K562 (cell line): Measurements from ENCODE around the gene UNC93B1. TPM values are rescaled to one million over a fixed set of nuclear protein-coding genes. Genes with fewer than 3 reads are reported as not detected.

Experiments
- ATAC-seq: fragments of 200-7000 bp; cut with Tn5 transposase; 3 replicates; pipeline ENCODE4 v1.9.1; 2020; ENCODE audit warnings: moderate library complexity
- BruUV-seq: library from RNA; stranded (reverse); fragments of 400-500 nt; replicated peaks from 2 replicates; lab custom pipeline; 2021; lab: Mats Ljungman, UMichigan
- CTCF ChIA-PET: fragments of 300-600 bp; formaldehyde crosslinking; extraction: SDS; loops from one replicate; lab custom pipeline; 2021; ENCODE audit warnings: low intra/inter-chr PET ratio; lab: Yijun Ruan, JAX
- POLR2A ChIA-PET: fragments of 300-600, 350-650 bp; sonication (Branson Sonifier 250); formaldehyde crosslinking; extraction: SDS; loops from one replicate; lab custom pipeline; 2021; ENCODE audit warnings: antibody characterized with exemption, inconsistent platforms; lab: Yijun Ruan, JAX
- DNase-seq, 4 experiments: peaks; one replicate each; pipeline versions ENCODE4 v3.0.0 to v3.0.0-alpha.2; 2011 to 2018; ENCODE audit warnings: low spot score in 3 of 4, mixed read lengths in 3 of 4; ENCODE audit errors: extremely low read depth in 1 of 4
- FAIRE-seq: peaks from 2 replicates; lab custom pipeline; 2011; peaks lifted over from hg19 to GRCh38; lab: Jason Lieb, UNC
- H2AFZ ChIP-seq: 2 replicates; pipeline ENCODE4 v1.6.0; 2011; ENCODE audit warnings: low read depth, low read length, control low read depth, inconsistent platforms
- H3K27ac ChIP-seq: fragments of 200-600 bp; 3 replicates; pipeline ENCODE4 v1.8.0; 2011; ENCODE audit warnings: low read depth, mild to moderate bottlenecking, control low read depth, inconsistent platforms, low read length, moderate library complexity, mixed read lengths; ENCODE audit errors: extremely low read depth
- H3K27me3 ChIP-seq, 2 experiments: fragments of 300-600 bp in 1 of 2; 2 replicates in 1 of 2; 3 replicates in 1 of 2; pipeline versions ENCODE4 v1.6.0 to v1.8.0; 2011; ENCODE audit warnings: inconsistent platforms in 2 of 2, low read length in 2 of 2, mild to moderate bottlenecking in 1 of 2, mixed read lengths in 1 of 2, moderate library complexity in 1 of 2; ENCODE audit not compliant: control insufficient read depth in 2 of 2, insufficient read depth in 2 of 2
- H3K36me3 ChIP-seq: fragments of 300-600 bp; 3 replicates; pipeline ENCODE4 v1.8.0; 2011; ENCODE audit warnings: mild to moderate bottlenecking, low read length, inconsistent platforms; ENCODE audit not compliant: control insufficient read depth, insufficient read depth
- H3K4me1 ChIP-seq, 2 experiments: fragments of 200-600 bp in 1 of 2; replicated peaks in 1 of 2; 2 replicates in 1 of 2; 3 replicates in 1 of 2; pipeline versions ENCODE4 v1.5.1 to v1.8.0; 2011; ENCODE audit warnings: inconsistent platforms in 2 of 2, low read length in 2 of 2, mild to moderate bottlenecking in 1 of 2, mixed read lengths in 1 of 2, moderate library complexity in 1 of 2; ENCODE audit not compliant: control insufficient read depth in 2 of 2, insufficient read depth in 2 of 2
- H3K4me2 ChIP-seq: 2 replicates; pipeline ENCODE4 v1.6.1; 2011; ENCODE audit warnings: low read length, control low read depth, inconsistent platforms, mixed read lengths; ENCODE audit not compliant: insufficient read depth
- H3K4me3 ChIP-seq: fragments of 200-600 bp; sonication (generic), shearing (Covaris generic); 2 replicates; pipeline ENCODE4 v1.5.1; 2016; ENCODE audit warnings: control low read depth, inconsistent platforms
- H3K79me2 ChIP-seq: fragments of 200-600 bp; 3 replicates; pipeline ENCODE4 v1.8.0; 2011; ENCODE audit warnings: low read length, inconsistent platforms; ENCODE audit not compliant: control insufficient read depth, insufficient read depth
- H3K9ac ChIP-seq, 2 experiments: 2 replicates each; pipeline versions ENCODE4 v1.6.0 to v1.6.1; 2011; ENCODE audit warnings: low read depth in 2 of 2, low read length in 2 of 2, control low read depth in 1 of 2, inconsistent platforms in 1 of 2, mild to moderate bottlenecking in 1 of 2, mixed read lengths in 1 of 2; ENCODE audit not compliant: insufficient read depth in 1 of 2
- H3K9me1 ChIP-seq: one replicate; pipeline ENCODE4 v1.6.0; 2011; ENCODE audit warnings: inconsistent platforms, mild to moderate bottlenecking, low read length, moderate library complexity; ENCODE audit not compliant: control insufficient read depth, insufficient read depth
- H3K9me3 ChIP-seq: replicated peaks from 2 replicates; pipeline ENCODE4 v1.5.1; 2011; ENCODE audit warnings: low read depth, low read length, inconsistent platforms; ENCODE audit not compliant: control insufficient read depth, insufficient read depth
- H4K20me1 ChIP-seq: replicated peaks from 2 replicates; pipeline ENCODE4 v1.6.1; 2011; ENCODE audit warnings: low read length, inconsistent platforms, mixed read lengths; ENCODE audit not compliant: control insufficient read depth, insufficient read depth
- BCOR ChIP-seq: fragments of 450-650 bp; IDR thresholded peaks from 2 replicates; pipeline ENCODE4 v1.6.1; 2016
- BRD4 ChIP-seq: fragments of 200-600 bp; sonication (generic); IDR thresholded peaks from 2 replicates; pipeline ENCODE4 v1.6.1; 2017; ENCODE audit warnings: inconsistent platforms
- CREB5 ChIP-seq: fragments of 250-450 bp; sonication (Bioruptor Pico); IDR thresholded peaks from 2 replicates; pipeline ENCODE4 v1.5.0; 2020; ENCODE audit warnings: mild to moderate bottlenecking
- E2F5 ChIP-seq: sonication (generic); formaldehyde crosslinking; IDR thresholded peaks from 2 replicates; pipeline ENCODE4 v1.8.0; 2022; ENCODE audit warnings: mild to moderate bottlenecking, missing genetic modification reagents
- FOXJ3 ChIP-seq: sonication (generic); formaldehyde crosslinking; IDR thresholded peaks from 2 replicates; pipeline ENCODE4 v1.4.0; 2020; ENCODE audit warnings: mild to moderate bottlenecking, missing genetic modification reagents
- GATAD2B ChIP-seq: fragments of 450-650 bp; IDR thresholded peaks from 2 replicates; pipeline ENCODE4 v1.6.1; 2017; ENCODE audit warnings: mild to moderate bottlenecking, borderline replicate concordance
- HMGN3 ChIP-seq: IDR thresholded peaks from 2 replicates; pipeline ENCODE4 v1.6.1; 2011; ENCODE audit warnings: borderline replicate concordance, low read depth, mild to moderate bottlenecking, mixed read lengths, low read length; ENCODE audit not compliant: insufficient read length; ENCODE audit errors: extremely low read depth
- NFE2 ChIP-seq: IDR thresholded peaks from 2 replicates; pipeline ENCODE4 v1.6.1; 2014; ENCODE audit warnings: antibody characterized with exemption, low read depth
- NFIC ChIP-seq: fragments of 450-650 bp; IDR thresholded peaks from 2 replicates; pipeline ENCODE4 v1.6.1; 2017; ENCODE audit warnings: mild to moderate bottlenecking, inconsistent platforms
- PHB2 ChIP-seq: fragments of 450-650 bp; IDR thresholded peaks from 2 replicates; pipeline ENCODE4 v1.6.1; 2017; ENCODE audit warnings: low read depth
- POLR3A ChIP-seq: IDR thresholded peaks from 2 replicates; pipeline ENCODE4 v1.6.1; 2011; ENCODE audit warnings: borderline replicate concordance, mild to moderate bottlenecking, moderate library complexity; ENCODE audit not compliant: insufficient read length, insufficient read depth; ENCODE audit errors: extremely low read depth
- RBFOX2 ChIP-seq: fragments of 200-400 bp; formaldehyde crosslinking; IDR thresholded peaks from 2 replicates; pipeline ENCODE4 v1.6.1; 2017; ENCODE audit warnings: low read depth, mild to moderate bottlenecking, low read length, moderate library complexity
- RBM34 ChIP-seq: fragments of 200-400 bp; formaldehyde crosslinking; IDR thresholded peaks from 2 replicates; pipeline ENCODE4 v1.6.1; 2018; ENCODE audit warnings: low read length, borderline replicate concordance; ENCODE audit not compliant: insufficient read depth
- SOX6 ChIP-seq: fragments of 450-650 bp; IDR thresholded peaks from 2 replicates; pipeline ENCODE4 v1.6.1; 2014; ENCODE audit warnings: mild to moderate bottlenecking
- SRSF1 ChIP-seq: fragments of 200-400 bp; formaldehyde crosslinking; IDR thresholded peaks from 2 replicates; pipeline ENCODE4 v1.6.1; 2017; ENCODE audit warnings: mild to moderate bottlenecking, low read depth, low read length, moderate library complexity
- TRIM28 ChIP-seq: fragments of 450-650 bp; IDR thresholded peaks from 2 replicates; pipeline ENCODE4 v1.6.1; 2017
- ZNF146 ChIP-seq: IDR thresholded peaks from one replicate; pipeline ENCODE4 v1.6.1; 2018; ENCODE audit warnings: missing compliant biosample characterization; ENCODE audit not compliant: unreplicated experiment
- WGBS: fragments of 100-300 bp; shearing (Covaris generic); methylation state at CpG from one replicate; pipeline ENCODE4 v1.1.6; 2016; ENCODE audit warnings: low coverage, mixed read lengths; ENCODE audit not compliant: insufficient coverage; ENCODE audit errors: missing lambda C conversion rate; 5-methylcytosine and 5-hydroxymethylcytosine counted together
- in situ Hi-C: fragments of 300-500 bp; cut with MboI; formaldehyde crosslinking; loops from 4 replicates; pipeline ENCODE4 v1.15.0; 2018; ENCODE audit warnings: inconsistent platforms, mixed read lengths
- intact Hi-C: fragments of 100-400 bp; cut with micrococcal nuclease; formaldehyde crosslinking; loops from 2 replicates; pipeline ENCODE4 v1.14.2; 2022
- polyA plus RNA-seq, 8 experiments: library from polyadenylated mRNA; depleted of rRNA in 4 of 8; stranded (reverse) in 5 of 8; unstranded in 3 of 8; fragments of >200 nt; fragmentation: Nextera tagmentation in 2 of 8; fragmentation: Illumina TruSeq in 1 of 8; extraction: Ambion mirVana in 2 of 8; extraction: Trizol in 1 of 8; gene quantifications; 2 replicates each; pipeline versions ENCODE4 v1.2.1 to v1.2.3, GENCODE V29; 2011 to 2014; ENCODE audit warnings: inconsistent platforms in 1 of 8, missing spikeins in 1 of 8
- total RNA-seq, 7 experiments: library from RNA; depleted of rRNA in 6 of 7; stranded (reverse); fragments of >200 nt in 6 of 7; fragmentation: Illumina TruSeq in 2 of 7; extraction: Trizol in 2 of 7; gene quantifications; 2 replicates each; pipeline versions ENCODE4 v1.2.1 to v1.2.3, GENCODE V29; 2011 to 2021; ENCODE audit warnings: low replicate concordance in 1 of 7
- TF ChIP-seq, protein P1 (sequence below): fragments of 250-450 bp; sonication (Bioruptor Pico); IDR thresholded peaks from 2 replicates; pipeline ENCODE4 v1.8.0; 2021; ENCODE audit warnings: moderate library complexity, mild to moderate bottlenecking, inconsistent platforms

UNC93B1 gene
- total and polyA plus RNA-seq, 9 of the 15 experiments (the other 6 are each of a cell fraction or from before 2014, with no cell fraction given): 0.10 to 13.6 (median 6.5) TPM

GRCh38 chr11:68014947-68015447, 11.1 kb upstream of the UNC93B1 start (continued):
- TF ChIP-seq HMGN3 (no peak), TRIM28 (no peak)
- TF ChIP-seq, protein P1, sequence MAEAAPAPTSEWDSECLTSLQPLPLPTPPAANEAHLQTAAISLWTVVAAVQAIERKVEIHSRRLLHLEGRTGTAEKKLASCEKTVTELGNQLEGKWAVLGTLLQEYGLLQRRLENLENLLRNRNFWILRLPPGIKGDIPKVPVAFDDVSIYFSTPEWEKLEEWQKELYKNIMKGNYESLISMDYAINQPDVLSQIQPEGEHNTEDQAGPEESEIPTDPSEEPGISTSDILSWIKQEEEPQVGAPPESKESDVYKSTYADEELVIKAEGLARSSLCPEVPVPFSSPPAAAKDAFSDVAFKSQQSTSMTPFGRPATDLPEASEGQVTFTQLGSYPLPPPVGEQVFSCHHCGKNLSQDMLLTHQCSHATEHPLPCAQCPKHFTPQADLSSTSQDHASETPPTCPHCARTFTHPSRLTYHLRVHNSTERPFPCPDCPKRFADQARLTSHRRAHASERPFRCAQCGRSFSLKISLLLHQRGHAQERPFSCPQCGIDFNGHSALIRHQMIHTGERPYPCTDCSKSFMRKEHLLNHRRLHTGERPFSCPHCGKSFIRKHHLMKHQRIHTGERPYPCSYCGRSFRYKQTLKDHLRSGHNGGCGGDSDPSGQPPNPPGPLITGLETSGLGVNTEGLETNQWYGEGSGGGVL (CRISPR knock-in tag): no peak

- DNase-seq: no peak
- no peak for FAIRE-seq
- WGBS: 8% methylated on average over 14 of the region's 16 CpGs
- Histone ChIP-seq H4K20me1 (peaks cover 3% of the 10 kb centered on the region; the same call in 1 of the 2 replicates), H3K9me3 (no peaks in the 10 kb centered on the region), H3K27me3 (no peaks in the 10 kb centered on the region), H3K79me2 (no peaks in the 10 kb centered on the region), H3K27ac (no peak overlapping the region), H3K36me3 (no peaks in the 10 kb centered on the region), H3K9me1 (no peaks in the 10 kb centered on the region), H3K4me1 (peaks cover 16 to 65% of the 10 kb centered on the region in 2 experiments), H3K4me3 (no peak overlapping the region), H3K4me2 (no peak overlapping the region), H3K9ac (peak overlapping the region in 1 of 2 experiments; percentile 36; a peak in 2 of 4 replicates), H2AFZ (no peak overlapping the region)
- ATAC-seq: no peak
- no TSS peak for BruUV-seq
- ChIA-PET POLR2A (interaction anchor here (0.6 kb wide), 2 partner anchors 16 to 941 kb away, joined by 3 read pairs; partner anchors contain the start of gene NDUFS8), CTCF (no interaction called here)
- in situ Hi-C loops: no loop called here
- intact Hi-C loops: no loop called here
- no peak for TF ChIP-seq FOXJ3 (CRISPR knock-in tag)
- TF ChIP-seq BRD4: no peak
- no peak for TF ChIP-seq GATAD2B
- no peak for TF ChIP-seq POLR3A
- no peak for TF ChIP-seq CREB5
- TF ChIP-seq PHB2: no peak
- TF ChIP-seq SOX6: no peak
- TF ChIP-seq SRSF1: no peak
- no peak for TF ChIP-seq RBFOX2
- no peak for TF ChIP-seq ZNF146 (CRISPR knock-in tag)
- TF ChIP-seq E2F5 (CRISPR knock-in tag): no peak
- TF ChIP-seq BCOR: peak; percentile 72
- no peak for TF ChIP-seq NFE2
- TF ChIP-seq NFIC: 0 out of 2 replicates have a peak, but pooled peaks have one; percentile 17
- no peak for TF ChIP-seq RBM34
These were observed 10.5 kb upstream of the UNC93B1 start for GRCh38 chr11:68014157-68014946.
